A172 (cell line): Measurements from ENCODE around the gene NUDT14. TPM values are rescaled to one million over a fixed set of nuclear protein-coding genes. Genes with fewer than 3 reads are reported as not detected.

Experiments used
- DNase-seq: peaks from one replicate; pipeline ENCODE4 v3.0.0-alpha.2; 2015; ENCODE audit warnings: low spot score
- total RNA-seq: library from RNA; depleted of rRNA; stranded (reverse); fragments of >200 nt; shearing (Covaris generic); gene quantifications from 2 replicates; pipeline ENCODE4 v1.2.3, GENCODE V29; 2014

Gene NUDT14
- total RNA-seq, 1 experiment from 2014 or later = 23.1 TPM

- no peak for DNase-seq
Measured at GRCh38 chr14:105212541-105213300, 31.6 kb upstream of the NUDT14 start.

GRCh38 chr14:105211758-105212089 is 30.6 kb upstream of the NUDT14 start:
- no peak for DNase-seq

- no peak for DNase-seq
Measured at GRCh38 chr14:105211086-105211757, 30.1 kb upstream of the NUDT14 start.

GRCh38 chr14:105210266-105211025 is 29.3 kb upstream of the NUDT14 start:
- no peak for DNase-seq

DNA sequence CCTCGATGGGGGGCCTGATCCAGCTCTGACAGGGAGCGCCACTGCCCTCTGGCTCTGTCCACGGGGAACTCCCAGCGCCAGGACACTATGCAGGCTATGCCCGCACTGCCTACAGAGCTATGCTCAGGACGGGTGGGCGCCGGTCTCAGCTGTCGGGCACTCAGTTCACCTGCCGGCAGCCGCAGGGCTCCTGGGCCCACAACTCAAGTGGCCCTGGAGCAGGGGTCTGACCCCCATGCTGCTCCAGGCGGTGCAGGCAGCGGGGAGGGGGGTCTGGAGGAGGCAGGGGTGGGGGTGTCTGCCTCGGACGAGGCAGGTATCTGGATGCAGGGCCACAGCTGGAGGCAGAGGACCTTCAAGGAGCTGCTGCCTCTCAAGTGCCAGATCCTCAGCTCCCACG is 28.5 kb upstream of the NUDT14 start:
- DNase-seq = no peak

DNA sequence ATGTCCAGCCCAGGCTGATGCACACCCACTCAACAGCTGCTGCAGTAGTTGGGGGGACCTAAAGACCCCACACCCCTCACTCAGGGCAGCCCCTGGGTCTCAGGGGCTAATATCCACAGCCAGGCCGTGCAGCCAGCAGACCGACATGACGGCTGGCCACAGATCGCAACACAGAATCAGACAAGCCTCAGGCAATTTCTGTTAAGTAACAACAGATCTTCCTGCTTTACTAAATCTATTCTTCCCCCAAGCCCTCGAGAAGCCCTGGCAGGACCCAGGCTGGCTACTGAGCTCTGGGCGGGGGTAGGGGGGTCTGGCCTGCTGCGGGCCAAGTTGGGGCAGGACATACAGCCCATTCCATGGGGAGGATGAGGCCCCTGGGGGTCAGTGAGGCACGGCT is 28.0 kb upstream of the NUDT14 start:
- DNase-seq = no peak

DNA sequence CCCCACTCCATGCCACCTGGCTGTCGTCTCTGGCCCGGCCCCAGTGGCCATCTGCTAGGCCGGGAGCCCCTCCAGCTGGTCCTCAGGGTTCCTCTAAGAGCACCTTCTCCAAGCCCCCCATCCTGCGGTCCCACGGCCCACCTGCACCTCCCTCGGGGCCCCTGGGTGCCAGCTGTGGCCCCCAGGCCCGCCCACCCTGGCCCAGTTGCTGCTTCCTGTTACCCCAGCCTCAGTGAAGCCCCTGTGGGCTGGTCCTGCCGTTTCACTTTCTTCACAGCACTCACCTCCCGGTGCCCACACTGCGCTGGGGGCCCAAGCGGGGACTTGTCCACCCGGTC is 27.6 kb upstream of the NUDT14 start:
- no peak for DNase-seq

DNA sequence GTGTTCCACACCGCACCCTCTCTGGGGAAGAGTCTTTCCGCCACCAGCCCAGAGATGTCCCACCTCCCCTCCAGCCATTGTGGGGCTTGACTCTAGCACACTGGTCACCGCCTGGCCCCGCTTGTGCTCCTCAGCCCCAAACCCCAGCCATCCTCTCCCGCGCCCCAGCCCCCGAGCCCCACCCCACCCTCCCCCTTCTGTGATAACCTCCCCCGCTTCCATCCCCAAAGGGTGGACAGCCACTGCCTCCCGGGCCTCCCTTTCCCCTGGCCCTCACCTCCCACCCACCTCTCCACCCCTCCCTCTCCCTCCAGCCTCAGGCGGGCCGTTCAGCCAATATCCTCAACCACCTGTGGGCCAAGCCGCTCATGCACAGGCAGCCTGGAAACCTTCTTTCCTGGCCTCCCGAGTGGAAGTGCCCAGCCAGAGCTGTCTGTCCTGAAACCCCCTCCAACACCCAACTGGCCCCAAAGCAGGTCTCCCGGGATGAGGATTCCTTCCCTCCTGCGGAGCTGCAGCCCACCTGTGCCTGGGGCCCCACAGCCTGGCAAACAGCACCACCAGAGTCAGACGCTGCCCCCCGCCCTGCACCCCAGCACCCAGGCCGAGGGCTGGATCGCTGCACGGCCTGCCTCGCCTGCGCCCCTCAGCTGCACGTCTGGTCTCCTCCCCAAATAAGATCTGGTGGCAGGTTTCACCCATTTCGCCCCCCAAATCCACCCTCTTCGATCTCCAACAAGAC is 27.1 kb upstream of the NUDT14 start:
- no peak for DNase-seq

DNA sequence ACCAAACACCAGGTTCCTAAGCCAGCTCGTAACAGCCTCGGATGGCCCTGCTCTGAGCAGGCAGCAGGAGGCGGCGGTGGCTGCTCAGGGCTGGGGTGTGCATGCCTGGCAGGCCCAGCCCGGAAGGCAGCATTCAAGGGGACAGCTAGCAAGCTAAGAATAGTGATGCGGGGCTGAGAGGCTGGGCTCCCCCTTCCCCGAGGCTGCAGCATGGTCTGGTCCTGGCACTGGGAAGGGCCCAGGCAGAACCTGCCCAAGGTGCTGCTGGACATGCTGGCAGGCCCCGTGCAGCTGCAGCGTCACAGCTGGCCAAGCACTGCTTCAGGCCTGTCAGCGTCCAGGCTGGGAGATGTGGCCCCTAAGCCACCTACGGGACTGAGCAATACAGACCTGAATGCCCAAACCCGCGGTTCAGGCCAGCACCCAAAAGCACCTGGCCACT is 26.4 kb upstream of the NUDT14 start:
- DNase-seq = no peak

- DNase-seq = no peak
Measured at GRCh38 chr14:105206873-105207272, 25.8 kb upstream of the NUDT14 start.

- no peak for DNase-seq
Measured at GRCh38 chr14:105205673-105206208, 24.6 kb upstream of the NUDT14 start.

GRCh38 chr14:105204931-105205672 is 24.0 kb upstream of the NUDT14 start:
- DNase-seq = no peak

- DNase-seq = peak; percentile 19
Measured at GRCh38 chr14:105204206-105204930, 23.3 kb upstream of the NUDT14 start.

- no peak for DNase-seq
Measured at GRCh38 chr14:105203701-105204100, 22.6 kb upstream of the NUDT14 start.

DNA sequence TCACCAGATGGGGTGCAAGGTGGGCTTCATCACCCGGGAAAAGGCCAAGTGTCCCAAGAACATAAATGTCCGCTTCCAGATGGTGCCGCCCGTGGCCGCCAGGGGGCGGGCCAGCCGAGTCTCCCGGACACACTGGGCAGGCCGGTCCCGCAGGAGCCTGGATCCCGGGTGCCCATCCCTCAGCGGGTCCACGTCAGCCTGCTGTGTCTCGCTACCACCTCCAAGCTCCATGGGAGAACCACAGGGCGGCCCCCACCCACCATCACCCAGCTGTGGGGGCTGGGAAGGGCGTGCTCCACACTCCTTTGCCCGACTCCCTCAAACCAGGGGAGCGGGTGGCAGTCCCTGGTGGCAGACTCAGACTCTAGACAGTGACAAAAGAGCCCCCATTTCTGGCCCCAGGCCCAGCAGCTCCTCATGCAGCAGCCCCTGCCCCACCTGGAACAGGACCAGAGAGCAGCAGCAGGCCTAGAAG is 22.0 kb upstream of the NUDT14 start:
- DNase-seq = no peak

- no peak for DNase-seq
Measured at GRCh38 chr14:105201925-105202513, 20.9 kb upstream of the NUDT14 start.

GRCh38 chr14:105201156-105201924 is 20.2 kb upstream of the NUDT14 start:
- no peak for DNase-seq

- no peak for DNase-seq
Measured at GRCh38 chr14:105200641-105201040, 19.5 kb upstream of the NUDT14 start.

- DNase-seq = no peak
Measured at GRCh38 chr14:105200074-105200473, 19.0 kb upstream of the NUDT14 start.
